Upper lobe of left lung (tissue), 6 donors: Measurements from ENCODE around the gene LYRM1. TPM values are rescaled to one million over a fixed set of nuclear protein-coding genes. Genes with fewer than 3 reads are reported as not detected.

ENCODE experiments used
- ATAC-seq, 2 donors: fragments of 200-7000 bp; cut with Tn5 transposase; one replicate each; pipeline ENCODE4 v1.9.1; 2022; ENCODE audit warnings: mild to moderate bottlenecking in 2 of 2, moderate library complexity in 2 of 2; ENCODE audit not compliant: low FRiP score in 2 of 2
- DNase-seq, 2 donors: peaks; one replicate each; pipeline ENCODE4 v3.0.0-alpha.2; 2019 to 2020
- H3K27ac ChIP-seq, 4 donors: fragments of 200-600 bp; sonication (generic); one replicate each; pipeline ENCODE4 v1.5.1; 2016 to 2019
- H3K27me3 ChIP-seq, 4 donors: fragments of 200-600 bp; sonication (generic); one replicate each; pipeline ENCODE4 v1.5.1; 2017 to 2019
- H3K36me3 ChIP-seq, 4 donors: fragments of 200-600 bp; sonication (generic); one replicate each; pipeline ENCODE4 v1.5.1; 2016 to 2019
- H3K4me1 ChIP-seq, 4 donors: fragments of 200-600 bp; sonication (generic); one replicate each; pipeline ENCODE4 v1.5.1; 2018 to 2019
- H3K4me3 ChIP-seq, 4 donors: fragments of 200-600 bp; sonication (generic); one replicate each; pipeline ENCODE4 v1.5.1; 2017 to 2019; ENCODE audit warnings: mild to moderate bottlenecking in 2 of 4, moderate library complexity in 1 of 4
- H3K9me3 ChIP-seq, 4 donors: fragments of 200-600 bp; sonication (generic); one replicate each; pipeline ENCODE4 v1.5.1; 2018 to 2019
- CTCF ChIP-seq, 6 experiments: fragments of 450-650 bp in 4 of 6; fragments of 200-600 bp in 2 of 6; sonication (generic) in 2 of 6; IDR thresholded peaks; one replicate each; pipeline ENCODE4 v1.5.1; 2016 to 2019; ENCODE audit warnings: antibody characterized with exemption in 6 of 6
- EP300 ChIP-seq, 4 donors: sonication (generic); formaldehyde crosslinking; IDR thresholded peaks; one replicate each; pipeline ENCODE4 v1.5.1; 2017; ENCODE audit warnings: antibody characterized with exemption in 4 of 4, control low read depth in 2 of 4
- POLR2A ChIP-seq, 4 donors: fragments of 450-650 bp; IDR thresholded peaks; one replicate each; pipeline ENCODE4 v1.5.1; 2016 to 2017; ENCODE audit warnings: antibody characterized with exemption in 4 of 4, mild to moderate bottlenecking in 2 of 4
- POLR2AphosphoS5 ChIP-seq, 2 donors: sonication (generic); formaldehyde crosslinking; IDR thresholded peaks; one replicate each; pipeline ENCODE4 v1.5.1; 2017; ENCODE audit warnings: antibody characterized with exemption in 2 of 2
- WGBS, 2 donors: methylation state at CpG; one replicate each; pipeline ENCODE4 v1.1.5; 2017 to 2018; 5-methylcytosine and 5-hydroxymethylcytosine counted together
- total RNA-seq, 6 donors: library from RNA; depleted of rRNA in 4 of 6; stranded (reverse); fragments of >200 nt in 4 of 6; gene quantifications; one replicate each; pipeline versions ENCODE4 v1.1.0 to v1.2.1, GENCODE V29; 2016 to 2021
- donor health status: DM: no; HTN: no; CAD: no; lungs with moderate emphysema.
- donor health status: DM: no; HTN: yes; CAD: no; lungs with severe emphysema.

The LYRM1 gene
- total RNA-seq, 6 donors from 2014 or later, result 6.8 to 34.4 (median 22.3) TPM

GRCh38 chr16:20875355-20875650 is 25.3 kb upstream of the LYRM1 start:
- no peaks in the 10 kb centered on the region for H3K27me3 ChIP-seq
- H3K4me1 ChIP-seq, result peaks cover 38 to 64% (median 50%) of the 10 kb centered on the region in 4 donors
- H3K27ac ChIP-seq, result no peak overlapping the region
- no peaks in the 10 kb centered on the region for H3K9me3 ChIP-seq
- DNase-seq, result no peak
- ATAC-seq, result no peak
- WGBS, 2 donors, result 67 to 96% methylated on average over 1 of the region's 1 CpG
- no peaks in the 10 kb centered on the region for H3K36me3 ChIP-seq
- TF ChIP-seq POLR2A (IDR thresholded peaks at IDR 0.05) (no peak), CTCF (IDR thresholded peaks at IDR 0.05) (no peak), POLR2AphosphoS5 (IDR thresholded peaks at IDR 0.05) (no peak), EP300 (IDR thresholded peaks at IDR 0.05) (no peak)
- no peak overlapping the region for H3K4me3 ChIP-seq

GRCh38 chr16:20878682-20879147 is 21.9 kb upstream of the LYRM1 start:
- H3K27me3 ChIP-seq, result no peaks in the 10 kb centered on the region
- no peak overlapping the region for H3K4me3 ChIP-seq
- DNase-seq (no peak), ATAC-seq (no peak)
- H3K36me3 ChIP-seq, result no peaks in the 10 kb centered on the region
- no peaks in the 10 kb centered on the region for H3K9me3 ChIP-seq
- peak overlapping the region in 3 of 4 donors; percentile 33 to 47 (median 35) for H3K27ac ChIP-seq
- WGBS, 2 donors, result 80 to 85% methylated on average over 3 to 5 of the region's 5 CpGs
- peaks cover 46 to 66% (median 53%) of the 10 kb centered on the region in 4 donors for H3K4me1 ChIP-seq
- TF ChIP-seq EP300 (IDR thresholded peaks at IDR 0.05), result no peak
- TF ChIP-seq POLR2A (IDR thresholded peaks at IDR 0.05), result no peak
- TF ChIP-seq CTCF (IDR thresholded peaks at IDR 0.05), result no peak

GRCh38 chr16:20879175-20880040 is 21.2 kb upstream of the LYRM1 start:
- Histone ChIP-seq H3K36me3 (no peaks in the 10 kb centered on the region), H3K4me3 (no peak overlapping the region), H3K9me3 (no peaks in the 10 kb centered on the region), H3K27ac (peak overlapping the region in 3 of 4 donors; percentile 33 to 47 (median 35)), H3K4me1 (peaks cover 41 to 65% (median 55%) of the 10 kb centered on the region in 4 donors), H3K27me3 (no peaks in the 10 kb centered on the region)
- peak in 1 of 2 donors; percentile 60 for ATAC-seq
- no peak for TF ChIP-seq CTCF (IDR thresholded peaks at IDR 0.05)
- TF ChIP-seq EP300 (IDR thresholded peaks at IDR 0.05), result no peak
- TF ChIP-seq POLR2A (IDR thresholded peaks at IDR 0.05), result no peak
- no peak for TF ChIP-seq POLR2AphosphoS5 (IDR thresholded peaks at IDR 0.05)
- 49 to 56% methylated on average over 7 of the region's 7 CpGs for whole genome bisulfite sequencing, 2 donors
- no peak for DNase-seq

- WGBS, 2 donors, result 54 to 59% methylated on average over 3 of the region's 3 CpGs
- Histone ChIP-seq H3K36me3 (no peaks in the 10 kb centered on the region), H3K4me3 (no peak overlapping the region), H3K4me1 (peaks cover 33 to 62% (median 48%) of the 10 kb centered on the region in 4 donors), H3K27me3 (no peaks in the 10 kb centered on the region), H3K27ac (peak overlapping the region; percentile 39 to 70 (median 56)), H3K9me3 (no peaks in the 10 kb centered on the region)
- DNase-seq (no peak), ATAC-seq (peak; percentile 33 to 78)
- TF ChIP-seq CTCF (IDR thresholded peaks at IDR 0.05) (no peak), POLR2A (IDR thresholded peaks at IDR 0.05) (no peak)
Measured at GRCh38 chr16:20880867-20881502, 19.6 kb upstream of the LYRM1 start.
